Raji (cell line): Measurements from ENCODE around the gene CDC14A.

Source experiments
- POLR2A ChIP-seq: IDR thresholded peaks from 2 replicates; pipeline ENCODE4 v1.6.1; 2011; ENCODE audit warnings: low read depth, low read length, control low read depth; ENCODE audit not compliant: insufficient read depth

The CDC14A gene

GRCh38 chr1:100414693-100415497 is 62.6 kb downstream of the CDC14A start:
- no peak for TF ChIP-seq POLR2A

DNA sequence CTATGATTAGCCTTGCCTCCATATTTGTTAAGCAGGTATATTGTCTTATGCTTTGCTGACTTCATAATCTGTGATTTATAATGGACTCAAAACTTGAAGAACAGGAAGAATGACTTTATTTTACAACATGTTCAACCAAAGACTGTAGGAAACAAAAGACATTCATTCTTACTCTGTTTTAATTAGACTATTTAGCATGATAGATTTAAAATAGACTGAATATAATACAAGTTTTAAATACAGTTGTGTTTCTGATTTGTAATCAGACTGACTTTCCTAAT is 63.1 kb downstream of the CDC14A start:
- no peak for TF ChIP-seq POLR2A

DNA sequence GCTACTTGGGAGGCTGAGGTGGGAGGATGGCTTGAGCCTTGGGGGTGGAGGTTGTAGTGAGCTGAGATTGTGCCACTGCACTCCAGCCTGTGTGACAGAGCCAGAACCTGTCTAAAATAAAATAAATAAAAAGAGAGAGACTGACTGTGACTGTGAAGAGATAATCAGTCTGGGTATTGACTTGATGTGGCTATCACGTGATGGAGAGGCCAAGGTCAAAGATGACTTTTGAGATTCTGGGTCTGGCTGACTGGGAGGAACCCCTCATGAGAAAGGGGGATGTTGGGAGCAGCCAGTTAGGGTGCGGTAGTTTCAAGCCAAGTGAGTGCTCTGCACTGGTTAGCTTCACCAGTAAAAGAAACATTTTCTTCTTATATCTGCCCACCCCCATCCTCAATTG is 66.8 kb downstream of the CDC14A start:
- TF ChIP-seq POLR2A = no peak

GRCh38 chr1:100422065-100422464 is 69.8 kb downstream of the CDC14A start:
- TF ChIP-seq POLR2A = no peak

DNA sequence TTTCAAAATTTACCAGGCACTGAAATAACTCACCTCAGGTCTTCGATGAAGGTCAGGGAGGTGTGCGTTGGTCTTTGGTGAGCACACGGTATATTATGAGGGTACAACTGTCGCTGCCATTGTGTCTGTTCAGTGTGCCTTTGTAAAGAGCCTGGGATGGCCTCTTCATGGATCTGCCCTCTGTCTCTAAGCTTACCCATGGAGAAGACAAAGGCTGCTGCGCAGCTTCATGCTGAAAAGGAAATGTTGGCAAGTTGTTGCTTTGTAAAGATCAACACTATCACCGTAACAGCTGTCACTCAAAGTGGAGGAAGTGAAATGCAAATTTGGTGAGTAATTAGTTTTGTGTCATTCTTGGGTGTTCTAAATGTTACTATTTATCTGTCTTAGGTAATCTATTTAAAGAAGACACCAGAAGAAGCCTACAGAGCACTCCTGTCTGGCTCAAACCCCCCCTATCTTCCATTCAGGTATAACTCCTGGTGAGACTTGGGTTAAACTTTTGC is 71.6 kb downstream of the CDC14A start:
- no peak for TF ChIP-seq POLR2A

DNA sequence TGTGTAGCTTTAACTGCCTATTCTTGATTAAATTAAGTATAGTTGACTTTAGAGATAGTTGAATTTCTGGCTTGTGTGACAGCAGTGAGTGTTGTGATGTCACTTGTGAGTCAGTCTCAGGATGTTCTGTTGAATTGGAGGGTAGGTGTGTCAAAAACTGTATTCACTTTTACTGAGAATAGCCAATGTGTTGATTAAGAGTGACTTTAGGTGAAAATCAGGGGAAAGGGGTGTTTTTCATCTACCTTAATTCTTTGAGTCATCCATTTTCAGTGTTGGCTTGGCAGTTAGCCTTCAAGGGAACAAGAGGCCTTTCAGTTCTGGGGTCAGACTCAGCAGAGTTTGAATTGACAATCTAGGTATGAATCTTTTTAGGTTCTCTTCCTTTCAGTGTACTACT is 75.9 kb downstream of the CDC14A start:
- no peak for TF ChIP-seq POLR2A

GRCh38 chr1:100430325-100430756 is 78.0 kb downstream of the CDC14A start:
- TF ChIP-seq POLR2A = no peak

DNA sequence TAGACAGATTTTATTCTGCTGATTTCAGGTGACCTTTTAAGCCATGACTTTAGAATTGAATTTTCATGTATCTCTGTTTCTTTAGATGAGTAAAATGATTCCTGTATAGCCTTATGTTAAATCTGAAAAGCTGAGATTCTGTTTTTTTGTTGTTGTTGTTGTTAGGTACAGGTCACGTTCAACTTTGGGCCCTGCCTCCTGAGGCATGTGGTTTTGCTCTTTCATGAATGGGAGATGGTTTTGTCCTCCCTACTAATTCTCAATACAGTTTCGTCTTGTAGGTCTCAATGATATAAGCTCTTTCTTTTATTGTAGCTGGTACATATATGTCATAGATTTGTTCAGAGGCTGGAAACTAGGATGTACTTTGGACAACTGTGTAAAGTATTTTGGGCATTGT is 79.6 kb downstream of the CDC14A start:
- no peak for TF ChIP-seq POLR2A

GRCh38 chr1:100433563-100433962 is 81.3 kb downstream of the CDC14A start:
- no peak for TF ChIP-seq POLR2A

- TF ChIP-seq POLR2A = no peak
These were observed 82.5 kb downstream of the CDC14A start for GRCh38 chr1:100434831-100435230.

DNA sequence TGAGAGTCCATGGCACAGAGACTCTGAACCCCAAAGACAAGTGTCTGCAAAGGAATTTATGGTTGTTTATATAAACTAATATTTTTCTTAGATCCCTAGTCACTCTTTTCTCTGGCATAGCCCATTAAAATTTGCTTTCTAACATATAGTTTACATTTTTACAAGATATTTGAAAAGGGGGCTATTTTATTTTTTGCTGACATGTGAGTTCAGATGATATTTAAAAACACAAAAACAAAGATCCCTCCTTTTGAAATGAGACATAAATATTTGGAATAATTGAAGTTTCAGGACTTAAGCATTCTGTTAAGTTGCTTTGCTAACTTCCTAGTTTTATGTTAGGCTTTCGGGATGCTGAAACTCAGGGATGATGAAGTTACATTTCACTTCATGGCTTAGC is 86.1 kb downstream of the CDC14A start:
- TF ChIP-seq POLR2A = no peak

DNA sequence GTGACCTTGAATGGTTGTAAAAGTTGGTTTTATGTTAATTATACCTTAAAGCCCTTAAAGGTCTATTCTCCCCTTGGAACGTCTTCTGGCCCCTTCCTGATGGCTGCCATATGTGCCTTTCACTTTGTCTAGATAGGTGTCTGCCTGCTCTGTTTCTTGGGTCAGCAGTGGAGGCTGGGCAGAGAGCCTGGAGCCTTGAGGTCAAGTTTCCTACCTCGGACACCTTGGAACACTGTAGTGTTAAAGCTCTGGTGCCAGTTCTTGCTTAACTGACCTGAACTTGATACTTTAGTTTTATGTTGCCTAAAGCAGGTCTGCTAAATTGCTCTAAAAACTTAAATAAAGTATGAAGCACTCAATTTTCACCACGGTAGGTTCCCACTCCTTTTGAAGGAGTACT is 86.5 kb downstream of the CDC14A start:
- no peak for TF ChIP-seq POLR2A

- no peak for TF ChIP-seq POLR2A
These were observed 87.9 kb downstream of the CDC14A start for GRCh38 chr1:100440075-100440809.

- no peak for TF ChIP-seq POLR2A
These were observed 88.8 kb downstream of the CDC14A start for GRCh38 chr1:100441146-100441545.

GRCh38 chr1:100441651-100442050 is 89.3 kb downstream of the CDC14A start:
- no peak for TF ChIP-seq POLR2A

DNA sequence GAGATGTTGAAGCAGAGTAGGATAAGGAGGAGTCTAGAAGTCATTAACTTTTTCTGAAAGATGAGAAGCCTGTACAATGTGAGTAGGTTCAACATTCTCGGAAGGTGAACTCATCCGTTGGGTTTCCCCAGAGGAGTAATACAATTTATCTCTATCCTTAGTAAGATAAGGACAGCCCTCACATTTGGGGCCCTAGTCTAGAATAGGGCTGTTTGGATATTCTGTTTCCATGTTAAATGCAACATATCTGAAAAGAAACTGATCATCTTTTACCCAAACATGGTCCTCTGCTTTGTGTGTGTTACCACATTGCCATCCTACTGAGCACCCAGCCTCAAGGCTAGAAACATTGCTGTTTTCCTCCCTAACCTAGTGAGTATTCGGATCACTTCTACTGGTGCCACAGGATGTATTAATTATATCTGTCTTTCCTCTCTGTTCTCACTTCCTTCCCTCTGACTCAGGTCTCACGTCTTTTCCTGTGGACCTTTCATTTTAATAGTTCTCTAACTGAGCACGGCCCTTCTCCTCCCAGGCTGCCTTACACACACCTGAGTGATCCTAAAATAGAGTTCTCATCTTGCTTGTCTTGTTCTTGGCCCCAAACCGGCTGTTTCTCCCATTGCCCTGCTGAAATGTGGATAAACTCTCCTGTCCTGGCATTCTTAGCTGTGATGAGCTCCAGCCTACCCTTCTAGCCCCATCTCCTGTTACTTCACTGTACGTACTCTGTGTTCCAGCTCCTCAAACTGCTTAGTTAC is 91.7 kb downstream of the CDC14A start:
- no peak for TF ChIP-seq POLR2A
